IMR-90 (cell line): ENCODE measurements around the gene SELENOO. TPM values are rescaled to one million over a fixed set of nuclear protein-coding genes. Genes with fewer than 3 reads are reported as not detected.

Experiments used
- ATAC-seq: fragments of 200-7000 bp; cut with Tn5 transposase; 2 replicates; pipeline ENCODE4 v1.9.1; 2020; ENCODE audit warnings: low read depth, mild to moderate bottlenecking, moderate library complexity
- BruUV-seq: library from RNA; stranded (reverse); fragments of 400-500 nt; replicated peaks from 2 replicates; lab custom pipeline; 2021; lab: Mats Ljungman, UMichigan
- CTCF ChIA-PET: fragments of 300-600 bp; formaldehyde crosslinking; extraction: SDS; loops from one replicate; lab custom pipeline; 2021; ENCODE audit warnings: antibody characterized with exemption; lab: Yijun Ruan, JAX
- POLR2A ChIA-PET: fragments of 300-600 bp; sonication (Branson Sonifier 250); formaldehyde crosslinking; loops from one replicate; lab custom pipeline; 2022; ENCODE audit warnings: antibody characterized with exemption; ENCODE audit not compliant: unreplicated experiment; lab: Charles Lee
- DNase-seq: peaks from one replicate; pipeline ENCODE4 v3.0.0; 2013
- H2AFZ ChIP-seq: replicated peaks from 2 replicates; pipeline ENCODE3; 2013; ENCODE audit warnings: low read length, mild to moderate bottlenecking; ENCODE audit not compliant: poor library complexity
- H2AK5ac ChIP-seq: 2 replicates; pipeline ENCODE4 v1.6.1; 2013; ENCODE audit warnings: low read depth, low read length, inconsistent platforms
- H2AK9ac ChIP-seq: replicated peaks from 2 replicates; pipeline ENCODE3; 2013; ENCODE audit warnings: mild to moderate bottlenecking, low read depth, low read length, moderate library complexity; ENCODE audit not compliant: poor library complexity
- H2BK120ac ChIP-seq: 2 replicates; pipeline ENCODE4 v1.6.1; 2013; ENCODE audit warnings: low read depth, low read length, inconsistent platforms
- H2BK15ac ChIP-seq: 3 replicates; pipeline ENCODE4 v1.6.1; 2013; ENCODE audit warnings: low read depth, low read length, inconsistent platforms
- H2BK20ac ChIP-seq: 2 replicates; pipeline ENCODE4 v1.6.1; 2013; ENCODE audit warnings: low read depth, mild to moderate bottlenecking, inconsistent platforms, low read length, moderate library complexity
- H2BK5ac ChIP-seq: 2 replicates; pipeline ENCODE4 v1.6.1; 2013; ENCODE audit warnings: mild to moderate bottlenecking, low read depth, low read length, inconsistent platforms; ENCODE audit not compliant: poor library complexity, severe bottlenecking
- H3K14ac ChIP-seq: replicated peaks from 2 replicates; pipeline ENCODE4 v1.6.1; 2013; ENCODE audit warnings: low read depth, low read length, inconsistent platforms
- H3K18ac ChIP-seq: 2 replicates; pipeline ENCODE4 v1.6.1; 2013; ENCODE audit warnings: low read depth, low read length, control low read depth
- H3K23ac ChIP-seq: 2 replicates; pipeline ENCODE4 v1.6.1; 2013; ENCODE audit warnings: low read depth, low read length, inconsistent platforms
- H3K27ac ChIP-seq: 2 replicates; pipeline ENCODE4 v1.5.1; 2013; ENCODE audit warnings: mild to moderate bottlenecking, control low read depth, low read length; ENCODE audit not compliant: insufficient read depth
- H3K27me3 ChIP-seq: 2 replicates; pipeline ENCODE4 v1.6.1; 2013; ENCODE audit warnings: low read length; ENCODE audit not compliant: control insufficient read depth, insufficient read depth
- H3K36me3 ChIP-seq: 2 replicates; pipeline ENCODE4 v1.6.1; 2013; ENCODE audit warnings: low read length, mixed read lengths; ENCODE audit not compliant: control insufficient read depth, insufficient read depth
- H3K4ac ChIP-seq: 2 replicates; pipeline ENCODE4 v1.6.1; 2013; ENCODE audit warnings: low read depth, low read length, inconsistent platforms
- H3K4me1 ChIP-seq: 2 replicates; pipeline ENCODE4 v1.6.1; 2013; ENCODE audit warnings: low read length, mixed read lengths; ENCODE audit not compliant: control insufficient read depth, insufficient read depth
- H3K4me2 ChIP-seq: 2 replicates; pipeline ENCODE4 v1.6.1; 2013; ENCODE audit warnings: low read depth, mild to moderate bottlenecking, control low read depth, low read length, moderate library complexity
- H3K4me3 ChIP-seq: 2 replicates; pipeline ENCODE4 v1.5.1; 2013; ENCODE audit warnings: low read depth, mild to moderate bottlenecking, control low read depth, low read length, moderate library complexity; ENCODE audit not compliant: insufficient read depth
- H3K56ac ChIP-seq: 2 replicates; pipeline ENCODE4 v1.6.1; 2013; ENCODE audit warnings: low read length, inconsistent platforms; ENCODE audit not compliant: insufficient read depth; ENCODE audit errors: extremely low read depth
- H3K79me1 ChIP-seq, 2 experiments: 2 replicates each; pipeline ENCODE4 v1.6.1; 2013; ENCODE audit warnings: low read length in 2 of 2, inconsistent platforms in 1 of 2, low read depth in 1 of 2
- H3K9ac ChIP-seq: 2 replicates; pipeline ENCODE4 v1.6.1; 2013; ENCODE audit warnings: low read depth, low read length, control low read depth
- H3K9me1 ChIP-seq: 2 replicates; pipeline ENCODE4 v1.6.1; 2013; ENCODE audit warnings: low read length, inconsistent platforms; ENCODE audit not compliant: insufficient read depth
- H3K9me3 ChIP-seq: 2 replicates; pipeline ENCODE4 v1.6.1; 2013; ENCODE audit warnings: low read length; ENCODE audit not compliant: control insufficient read depth, insufficient read depth
- H4K20me1 ChIP-seq: 2 replicates; pipeline ENCODE4 v1.6.1; 2013; ENCODE audit warnings: low read length, inconsistent platforms; ENCODE audit not compliant: insufficient read depth
- H4K5ac ChIP-seq: 2 replicates; pipeline ENCODE4 v1.6.1; 2013; ENCODE audit warnings: mild to moderate bottlenecking, low read depth, low read length, control low read depth
- H4K8ac ChIP-seq, 2 experiments: 2 replicates each; pipeline ENCODE4 v1.6.1; 2013; ENCODE audit warnings: low read depth in 2 of 2, low read length in 2 of 2, control low read depth in 1 of 2, inconsistent platforms in 1 of 2
- H4K91ac ChIP-seq: 2 replicates; pipeline ENCODE4 v1.6.1; 2013; ENCODE audit warnings: low read depth, low read length, inconsistent platforms; ENCODE audit not compliant: insufficient read depth
- BHLHE40 ChIP-seq: fragments of 150-350 bp; IDR thresholded peaks from 2 replicates; pipeline ENCODE4 v1.6.1; 2016; ENCODE audit warnings: mild to moderate bottlenecking, low read depth, low read length
- CHD1 ChIP-seq: IDR thresholded peaks from 2 replicates; pipeline ENCODE4 v1.6.1; 2012; ENCODE audit warnings: low read depth, low read length, improper control_type of control experiment
- FOS ChIP-seq: fragments of 150-350 bp; IDR thresholded peaks from 2 replicates; pipeline ENCODE4 v1.6.1; 2016; ENCODE audit warnings: low read depth, low read length
- MAFK ChIP-seq: IDR thresholded peaks from 2 replicates; pipeline ENCODE4 v1.6.1; 2012; ENCODE audit warnings: low read depth, low read length, improper control_type of control experiment
- MAZ ChIP-seq: IDR thresholded peaks from 2 replicates; pipeline ENCODE4 v1.6.1; 2012; ENCODE audit warnings: low read depth, mild to moderate bottlenecking, low read length, improper control_type of control experiment, moderate library complexity, borderline replicate concordance
- MXI1 ChIP-seq: IDR thresholded peaks from 2 replicates; pipeline ENCODE4 v1.6.1; 2012; ENCODE audit warnings: low read depth, mild to moderate bottlenecking, low read length, moderate library complexity, borderline replicate concordance
- POLR2A ChIP-seq: IDR thresholded peaks from 2 replicates; pipeline ENCODE4 v1.6.1; 2012; ENCODE audit warnings: mild to moderate bottlenecking, low read depth, low read length
- RAD21 ChIP-seq: IDR thresholded peaks from 2 replicates; pipeline ENCODE4 v1.6.1; 2012; ENCODE audit warnings: low read length, improper control_type of control experiment
- RCOR1 ChIP-seq: IDR thresholded peaks from 2 replicates; pipeline ENCODE4 v1.6.1; 2012; ENCODE audit warnings: mild to moderate bottlenecking, low read length, improper control_type of control experiment; ENCODE audit not compliant: insufficient replicate concordance
- SMC3 ChIP-seq: fragments of 150-350 bp; IDR thresholded peaks from 2 replicates; pipeline ENCODE4 v1.6.1; 2016; ENCODE audit warnings: low read depth, mild to moderate bottlenecking, antibody characterized with exemption, low read length, moderate library complexity
- WGBS, 2 experiments: methylation state at CpG; one replicate each; pipeline versions ENCODE4 v1.1.5 to v1.1.7; 2013; ENCODE audit warnings: missing lambda C conversion rate in 2 of 2; ENCODE audit not compliant: insufficient read length in 1 of 2; ENCODE audit errors: extremely low coverage in 2 of 2; 5-methylcytosine and 5-hydroxymethylcytosine counted together
- dilution Hi-C: fragments of 300-500 bp; cut with HindIII; formaldehyde crosslinking; loops from one replicate; pipeline ENCODE4 v1.14.3; 2018; ENCODE audit warnings: low sequenced_read_pairs; ENCODE audit not compliant: unreplicated experiment
- in situ Hi-C: fragments of 300-500 bp; cut with MboI; formaldehyde crosslinking; loops from 3 replicates; pipeline ENCODE4 v1.14.3; 2019; ENCODE audit warnings: low sequenced_read_pairs, inconsistent platforms, mixed read lengths
- intact Hi-C: fragments of 100-400 bp; cut with micrococcal nuclease; formaldehyde crosslinking; loops from 2 replicates; pipeline ENCODE4 v1.10.0; 2022
- polyA plus RNA-seq, 3 experiments: library from polyadenylated mRNA; depleted of rRNA; stranded (reverse); fragments of >200 nt; gene quantifications; 2 replicates each; pipeline ENCODE4 v1.2.3, GENCODE V29; 2012; ENCODE audit warnings: low replicate concordance in 1 of 3
- total RNA-seq: library from RNA; depleted of rRNA; stranded (reverse); fragments of >200 nt; gene quantifications from 2 replicates; pipeline ENCODE4 v1.2.3, GENCODE V29; 2012
- TF ChIP-seq, protein P1 (sequence below): fragments of 150-350 bp; IDR thresholded peaks from 2 replicates; pipeline ENCODE4 v1.6.1; 2016; ENCODE audit warnings: low read depth, mild to moderate bottlenecking, low read length, moderate library complexity, borderline replicate concordance

The SELENOO gene
- total and polyA plus RNA-seq, 2 of the 4 experiments (the other 2 are of a cell fraction), result 10.4 to 21.4 TPM

DNA sequence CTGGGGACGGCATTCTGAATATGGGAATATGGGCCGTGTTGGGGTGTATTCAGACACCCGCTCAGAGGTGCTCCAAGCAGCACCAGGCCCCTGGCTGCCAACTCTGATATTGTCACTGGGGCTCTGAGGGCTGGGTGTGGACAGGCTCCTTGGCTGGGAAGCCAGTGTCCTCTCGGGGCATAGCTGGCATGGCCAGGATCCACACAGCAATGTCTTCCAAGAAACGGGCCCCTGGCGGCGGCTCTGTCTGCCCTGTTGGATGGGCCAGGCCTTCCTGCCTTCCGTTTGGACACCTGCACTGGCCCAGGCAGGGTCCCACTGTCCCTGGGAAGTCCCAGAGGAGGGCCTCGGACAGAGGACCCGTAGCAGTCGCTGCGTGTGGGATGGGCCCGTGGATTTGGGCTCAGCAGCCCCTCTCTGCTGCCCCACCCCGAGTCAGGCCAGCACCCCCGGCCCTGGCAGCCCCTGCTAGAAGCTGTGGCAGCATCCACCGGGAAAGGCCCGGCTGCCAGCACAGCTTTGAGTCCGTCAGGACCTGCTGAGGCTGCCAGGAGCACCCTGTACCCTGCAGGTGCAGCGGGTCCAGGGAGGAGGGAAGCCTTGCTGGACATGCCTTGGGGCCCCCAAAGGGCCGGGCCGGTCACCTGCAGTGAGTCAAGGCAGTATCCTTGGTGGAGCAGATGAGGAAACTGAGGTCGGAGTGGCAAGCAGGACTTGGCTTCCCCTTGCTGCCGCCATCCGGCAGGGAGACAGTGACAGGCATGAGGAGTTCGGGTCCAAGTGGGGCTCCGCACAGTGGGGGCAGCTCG, 26.2 kb upstream of the SELENOO start (continued):
- no peak for TF ChIP-seq MAFK

DNA sequence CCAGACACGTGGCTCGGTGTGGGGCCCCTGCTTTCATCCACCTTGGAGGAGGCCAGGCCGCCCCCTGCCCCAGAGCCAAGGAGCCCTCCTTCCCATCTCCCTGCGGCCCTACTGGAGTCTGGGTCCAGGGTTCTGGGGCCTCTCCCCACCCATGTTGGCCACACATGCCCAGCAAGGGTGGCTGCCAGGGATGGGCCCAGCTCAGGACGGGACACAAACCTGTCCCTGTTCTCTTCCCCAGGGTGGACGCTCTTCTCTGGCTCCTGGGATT, 25.7 kb upstream of the SELENOO start:
- ChIA-PET POLR2A (no interaction called here), CTCF (no interaction called here)
- H4K5ac ChIP-seq, result no peak overlapping the region
- H3K27me3 ChIP-seq, result peaks cover 13% of the 10 kb centered on the region; the same call in 1 of the 2 replicates
- H2BK120ac ChIP-seq, result no peak overlapping the region
- no peak overlapping the region for H3K18ac ChIP-seq
- no peak overlapping the region for H3K4ac ChIP-seq
- in situ Hi-C loops (no loop called here), dilution Hi-C loops (no loop called here), intact Hi-C loops (no loop called here)
- H4K91ac ChIP-seq, result no peak overlapping the region
- no peaks in the 10 kb centered on the region for H3K9me3 ChIP-seq
- DNase-seq (no peak), ATAC-seq (no peak)
- no peak overlapping the region for H3K4me2 ChIP-seq
- H2BK5ac ChIP-seq, result no peak overlapping the region
- no peaks in the 10 kb centered on the region for H3K9me1 ChIP-seq
- H2AK9ac ChIP-seq, result no peak overlapping the region
- no peaks in the 10 kb centered on the region for H3K4me1 ChIP-seq
- peaks cover 2% of the 10 kb centered on the region; the same call in 1 of the 2 replicates for H3K36me3 ChIP-seq
- H4K20me1 ChIP-seq, result no peaks in the 10 kb centered on the region
- no peak overlapping the region for H2BK20ac ChIP-seq
- H3K56ac ChIP-seq, result no peak overlapping the region
- H3K23ac ChIP-seq, result no peak overlapping the region
- no peak overlapping the region for H3K14ac ChIP-seq
- no peak overlapping the region for H4K8ac ChIP-seq
- H2AK5ac ChIP-seq, result no peak overlapping the region
- BruUV-seq, result no TSS peak
- no peaks in the 10 kb centered on the region for H3K79me1 ChIP-seq
- no peak overlapping the region for H2AFZ ChIP-seq
- no peak overlapping the region for H3K27ac ChIP-seq
- H2BK15ac ChIP-seq, result no peak overlapping the region
- WGBS, 2 experiments, result 20% methylated on average over 1 of the region's 6 CpGs; no CpG with 5 or more reads in 1 of the 2 experiments
- TF ChIP-seq POLR2A (no peak), FOS (no peak), CHD1 (no peak), MXI1 (no peak), MAFK (no peak), SMC3 (no peak), RAD21 (no peak), MAZ (no peak), RCOR1 (no peak), BHLHE40 (no peak)
- TF ChIP-seq, protein P1, sequence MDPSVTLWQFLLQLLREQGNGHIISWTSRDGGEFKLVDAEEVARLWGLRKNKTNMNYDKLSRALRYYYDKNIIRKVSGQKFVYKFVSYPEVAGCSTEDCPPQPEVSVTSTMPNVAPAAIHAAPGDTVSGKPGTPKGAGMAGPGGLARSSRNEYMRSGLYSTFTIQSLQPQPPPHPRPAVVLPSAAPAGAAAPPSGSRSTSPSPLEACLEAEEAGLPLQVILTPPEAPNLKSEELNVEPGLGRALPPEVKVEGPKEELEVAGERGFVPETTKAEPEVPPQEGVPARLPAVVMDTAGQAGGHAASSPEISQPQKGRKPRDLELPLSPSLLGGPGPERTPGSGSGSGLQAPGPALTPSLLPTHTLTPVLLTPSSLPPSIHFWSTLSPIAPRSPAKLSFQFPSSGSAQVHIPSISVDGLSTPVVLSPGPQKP, result no peak
- H3K9ac ChIP-seq, result no peak overlapping the region
- H3K4me3 ChIP-seq, result no peak overlapping the region
